H1 (cell line): ENCODE results near the gene ATP1A3. TPM values are rescaled to one million over a fixed set of nuclear protein-coding genes. Genes with fewer than 3 reads are reported as not detected.

Experiments
- CTCF ChIA-PET: fragments of 300-600 bp; sonication (Branson Sonifier 250); formaldehyde crosslinking; loops from one replicate; lab custom pipeline; 2021; ENCODE audit not compliant: partially characterized antibody; lab: Charles Lee
- POLR2A ChIA-PET: fragments of 300-600 bp; sonication (Branson Sonifier 250); formaldehyde crosslinking; loops from one replicate; lab custom pipeline; 2021; ENCODE audit warnings: inconsistent platforms; ENCODE audit not compliant: partially characterized antibody; lab: Charles Lee
- DNase-seq, 2 experiments: peaks; one replicate each; pipeline versions ENCODE4 v3.0.0 to v3.0.0-alpha.2; 2010 to 2022; ENCODE audit warnings: low spot score in 2 of 2, low read depth in 1 of 2, mixed read lengths in 1 of 2
- FAIRE-seq: peaks from 2 replicates; lab custom pipeline; 2011; peaks lifted over from hg19 to GRCh38; lab: Jason Lieb, UNC
- H2AFZ ChIP-seq: 2 replicates; pipeline ENCODE4 v1.8.1; 2012; ENCODE audit warnings: low read length, inconsistent platforms
- H2AK5ac ChIP-seq: 2 replicates; pipeline ENCODE4 v1.6.1; 2013; ENCODE audit warnings: low read depth, low read length
- H2BK120ac ChIP-seq: replicated peaks from 2 replicates; pipeline ENCODE3; 2013; ENCODE audit warnings: low read depth, low read length, inconsistent platforms
- H2BK12ac ChIP-seq: 2 replicates; pipeline ENCODE4 v1.6.1; 2013; ENCODE audit warnings: low read depth, low read length
- H2BK15ac ChIP-seq: 2 replicates; pipeline ENCODE4 v1.6.1; 2013; ENCODE audit warnings: low read length
- H2BK20ac ChIP-seq: 2 replicates; pipeline ENCODE4 v1.6.1; 2013; ENCODE audit warnings: low read length
- H2BK5ac ChIP-seq: 2 replicates; pipeline ENCODE4 v1.6.1; 2013; ENCODE audit warnings: low read depth, low read length
- H3K14ac ChIP-seq: 2 replicates; pipeline ENCODE4 v1.6.1; 2013; ENCODE audit warnings: inconsistent platforms; ENCODE audit not compliant: insufficient read length
- H3K18ac ChIP-seq: 2 replicates; pipeline ENCODE4 v1.6.1; 2013; ENCODE audit warnings: low read length; ENCODE audit errors: extremely low read depth
- H3K23ac ChIP-seq: 2 replicates; pipeline ENCODE4 v1.6.1; 2013; ENCODE audit warnings: inconsistent platforms; ENCODE audit not compliant: insufficient read length
- H3K23me2 ChIP-seq: 2 replicates; pipeline ENCODE4 v1.6.1; 2013; ENCODE audit warnings: low read depth, low read length
- H3K27ac ChIP-seq: 2 replicates; pipeline ENCODE4 v1.6.1; 2011; ENCODE audit warnings: low read depth, low read length, inconsistent platforms
- H3K27me3 ChIP-seq, 4 experiments: replicated peaks in 1 of 4; 1 replicate in 1 of 4; 2 replicates in 3 of 4; pipeline versions ENCODE4 v1.6.1 to v1.8.1; 2011 to 2013; ENCODE audit warnings: low read length in 3 of 4, mild to moderate bottlenecking in 3 of 4, inconsistent platforms in 2 of 4, mixed read lengths in 2 of 4, moderate library complexity in 1 of 4; ENCODE audit not compliant: control insufficient read depth in 3 of 4, insufficient read depth in 3 of 4; ENCODE audit errors: extremely low read depth in 1 of 4
- H3K36me3 ChIP-seq, 4 experiments: 2 replicates each; pipeline versions ENCODE4 v1.6.1 to v1.8.1; 2011 to 2013; ENCODE audit warnings: mild to moderate bottlenecking in 4 of 4, low read length in 3 of 4, moderate library complexity in 2 of 4, control low read depth in 1 of 4, inconsistent platforms in 1 of 4; ENCODE audit not compliant: insufficient read depth in 4 of 4, control insufficient read depth in 2 of 4
- H3K4ac ChIP-seq: replicated peaks from 2 replicates; pipeline ENCODE3; 2013; ENCODE audit warnings: low read length, low read depth, mixed read lengths, inconsistent platforms; ENCODE audit not compliant: insufficient read length
- H3K4me1 ChIP-seq, 4 experiments: replicated peaks in 1 of 4; 1 replicate in 1 of 4; 2 replicates in 3 of 4; pipeline versions ENCODE4 v1.6.1 to v1.8.1; 2011 to 2013; ENCODE audit warnings: low read length in 3 of 4, inconsistent platforms in 2 of 4, mixed read lengths in 1 of 4; ENCODE audit not compliant: insufficient read depth in 4 of 4, control insufficient read depth in 3 of 4
- H3K4me2 ChIP-seq, 2 experiments: 2 replicates each; pipeline versions ENCODE4 v1.6.1 to v1.8.1; 2011 to 2013; ENCODE audit warnings: low read depth in 2 of 2, low read length in 2 of 2, control low read depth in 1 of 2, inconsistent platforms in 1 of 2, mild to moderate bottlenecking in 1 of 2; ENCODE audit not compliant: insufficient read depth in 1 of 2
- H3K4me3 ChIP-seq, 4 experiments: fragments of 200-600, 300-600 bp in 1 of 4; sonication (generic), shearing (Covaris generic), sonication (Bioruptor Twin) in 1 of 4; 2 replicates each; pipeline versions ENCODE4 v1.5.1 to v1.8.1; 2011 to 2016; ENCODE audit warnings: low read length in 4 of 4, low read depth in 3 of 4, control low read depth in 2 of 4, inconsistent platforms in 2 of 4, mild to moderate bottlenecking in 2 of 4, mixed read lengths in 1 of 4, moderate library complexity in 1 of 4; ENCODE audit not compliant: insufficient read depth in 2 of 4; ENCODE audit errors: extremely low read depth in 1 of 4
- H3K56ac ChIP-seq: replicated peaks from 2 replicates; pipeline ENCODE3; 2013; ENCODE audit warnings: low read depth, mild to moderate bottlenecking, mixed read lengths, low read length, inconsistent platforms; ENCODE audit not compliant: insufficient read length
- H3K79me1 ChIP-seq: 2 replicates; pipeline ENCODE4 v1.6.1; 2013; ENCODE audit warnings: low read depth, low read length, control low read depth
- H3K79me2 ChIP-seq, 2 experiments: 2 replicates each; pipeline versions ENCODE4 v1.6.1 to v1.8.1; 2012 to 2013; ENCODE audit warnings: low read length in 2 of 2, mild to moderate bottlenecking in 2 of 2, inconsistent platforms in 1 of 2; ENCODE audit not compliant: insufficient read depth in 2 of 2, control insufficient read depth in 1 of 2
- H3K9ac ChIP-seq, 4 experiments: replicated peaks in 1 of 4; 1 replicate in 1 of 4; 2 replicates in 3 of 4; pipeline versions ENCODE4 v1.6.1 to v1.8.1; 2011 to 2013; ENCODE audit warnings: low read depth in 3 of 4, low read length in 3 of 4, control low read depth in 2 of 4, mild to moderate bottlenecking in 2 of 4, moderate library complexity in 2 of 4, inconsistent platforms in 1 of 4; ENCODE audit errors: extremely low read depth in 1 of 4
- H3K9me3 ChIP-seq, 2 experiments: 2 replicates each; pipeline versions ENCODE4 v1.6.1 to v1.8.1; 2012 to 2013; ENCODE audit warnings: mild to moderate bottlenecking in 2 of 2, moderate library complexity in 2 of 2, control low read depth in 1 of 2, inconsistent platforms in 1 of 2, low read depth in 1 of 2, low read length in 1 of 2, mixed read lengths in 1 of 2; ENCODE audit not compliant: insufficient read depth in 2 of 2
- H4K20me1 ChIP-seq, 2 experiments: replicated peaks in 1 of 2; 2 replicates each; pipeline versions ENCODE3 to v1.8.1; 2011 to 2013; ENCODE audit warnings: inconsistent platforms in 2 of 2, low read length in 2 of 2, mild to moderate bottlenecking in 1 of 2; ENCODE audit not compliant: insufficient read depth in 2 of 2, control insufficient read depth in 1 of 2
- H4K5ac ChIP-seq: 2 replicates; pipeline ENCODE4 v1.6.1; 2013; ENCODE audit warnings: low read length, low read depth, mixed read lengths, inconsistent platforms; ENCODE audit not compliant: insufficient read length
- H4K8ac ChIP-seq: 2 replicates; pipeline ENCODE4 v1.8.0; 2013; ENCODE audit warnings: mild to moderate bottlenecking, moderate library complexity, low read length, inconsistent platforms; ENCODE audit not compliant: insufficient read depth; ENCODE audit errors: extremely low read depth
- H4K91ac ChIP-seq: replicated peaks from 2 replicates; pipeline ENCODE3; 2013; ENCODE audit warnings: low read length, mixed read lengths, inconsistent platforms; ENCODE audit not compliant: insufficient read length
- GABPA ChIP-seq: IDR thresholded peaks from 2 replicates; pipeline ENCODE4 v1.6.1; 2011; ENCODE audit warnings: mild to moderate bottlenecking, low read length, moderate library complexity, borderline replicate concordance; ENCODE audit not compliant: insufficient read depth
- GTF2F1 ChIP-seq: IDR thresholded peaks from 2 replicates; pipeline ENCODE4 v1.6.1; 2012; ENCODE audit warnings: low read depth, low read length, improper control_type of control experiment, borderline replicate concordance
- KDM5A ChIP-seq: fragments of 200-600 bp; IDR thresholded peaks from 2 replicates; pipeline ENCODE4 v1.7.1; 2012; ENCODE audit warnings: mild to moderate bottlenecking, low read length, inconsistent platforms, mixed read lengths
- WGBS, 2 experiments: shearing (Covaris generic) in 1 of 2; methylation state at CpG; one replicate each; pipeline versions ENCODE4 v1.1.6 to v1.1.7; 2013 to 2015; ENCODE audit warnings: low lambda C conversion rate in 2 of 2, mixed read lengths in 2 of 2, inconsistent platforms in 1 of 2, low coverage in 1 of 2, missing lambda C conversion rate in 1 of 2; ENCODE audit not compliant: insufficient replicate concordance in 2 of 2, insufficient coverage in 1 of 2, insufficient read length in 1 of 2; ENCODE audit errors: extremely low coverage in 1 of 2, missing lambda C conversion rate in 1 of 2; 5-methylcytosine and 5-hydroxymethylcytosine counted together
- polyA plus RNA-seq, 7 experiments: library from polyadenylated mRNA; depleted of rRNA in 3 of 7; stranded (reverse) in 5 of 7; unstranded in 2 of 7; fragments of >200 nt in 5 of 7; fragments of 200-250 nt in 2 of 7; gene quantifications; 1 replicate in 5 of 7; 2 replicates in 1 of 7; 4 replicates in 1 of 7; pipeline versions ENCODE4 v1.2.1 to v1.2.3, GENCODE V29; 2011 to 2013; ENCODE audit warnings: missing spikeins in 2 of 7, mixed read lengths in 2 of 7
- total RNA-seq: library from RNA; stranded (reverse); fragmentation: NEBNext Ultra II Directional; extraction: Animal tissue kit (Norgen Biotek cat#: 25700); gene quantifications from 2 replicates; pipeline ENCODE4 v1.2.1, GENCODE V29; 2021

ATP1A3 gene
- total and polyA plus RNA-seq, 2 of the 8 experiments (the other 6 are each of a cell fraction or from before 2014, with no cell fraction given) = 11.1 to 41.2 TPM

DNA sequence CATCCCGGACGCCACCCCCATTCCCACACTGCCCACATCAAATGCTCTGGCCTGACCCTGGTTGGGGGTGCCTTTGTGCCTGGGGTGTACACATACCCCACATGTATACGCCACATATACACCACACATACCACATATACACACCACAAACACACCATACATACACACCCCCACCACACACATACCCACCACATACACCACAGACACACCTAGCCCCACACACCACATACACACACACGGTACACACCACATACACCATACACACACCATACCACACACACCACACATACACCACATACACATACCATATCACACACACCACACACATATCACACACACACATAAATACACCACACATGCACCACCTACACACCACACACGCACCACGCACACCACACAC lies 75.9 kb downstream of the ATP1A3 start:
- Histone ChIP-seq H2BK20ac (no peak overlapping the region; the same call in 1 of the 2 replicates), H3K18ac (no peak overlapping the region), H4K8ac (no peak overlapping the region; the same call in 1 of the 2 replicates), H2BK15ac (peak overlapping the region; percentile 36; the same call in 1 of the 2 replicates), H2AK5ac (peak overlapping the region; percentile 89), H3K27ac (no peak overlapping the region), H3K4me2 (no peak overlapping the region; a peak in 1 of 4 replicates), H2AFZ (no peak overlapping the region), H3K9ac (no peak overlapping the region), H3K56ac (peak overlapping the region; percentile 100), H3K27me3 (peaks cover 60 to 100% (median 97%) of the 10 kb centered on the region in 4 experiments), H3K23me2 (peaks cover 20% of the 10 kb centered on the region), H4K20me1 (peaks cover 4 to 48% of the 10 kb centered on the region in 2 experiments), H4K91ac (peak overlapping the region; percentile 65), H3K79me2 (no peaks in the 10 kb centered on the region), H3K4ac (peak overlapping the region; percentile 53), H3K9me3 (no peaks in the 10 kb centered on the region), H3K23ac (no peak overlapping the region), H3K4me1 (peaks cover 0 to 24% (median 12%) of the 10 kb centered on the region in 4 experiments; a peak in 6 of 7 replicates), H4K5ac (no peak overlapping the region), H3K79me1 (no peaks in the 10 kb centered on the region; the same call in 1 of the 2 replicates), H3K36me3 (no peaks in the 10 kb centered on the region), H3K4me3 (no peak overlapping the region), H2BK5ac (no peak overlapping the region; the same call in 1 of the 2 replicates), H3K14ac (no peak overlapping the region), H2BK12ac (peak overlapping the region; percentile 30; the same call in 1 of the 2 replicates), H2BK120ac (no peak overlapping the region)
- FAIRE-seq = peak; percentile 65
- POLR2A ChIA-PET = no interaction called here
- no peak for DNase-seq
- CTCF ChIA-PET = interaction anchor here (1.6 kb wide), 1 partner anchor 13 kb away, joined by 5 read pairs; no protein-coding TSS in a partner anchor
- WGBS, 2 experiments = 90 to 100% methylated on average over 1 to 6 of the region's 6 CpGs
- no peak for TF ChIP-seq KDM5A
- no peak for TF ChIP-seq GTF2F1
- no peak for TF ChIP-seq GABPA
